Measurements from ENCODE around the gene OTULIN. TPM values are rescaled to one million over a fixed set of nuclear protein-coding genes. Genes with fewer than 3 reads are reported as not detected.
A peak's percentile ranks its signal among the peaks of the same experiment; 100 is the strongest.

OTULIN gene
- total RNA-seq, 2 donors from 2014 or later, result 20.1 to 22.2 TPM

GRCh38 chr5:14686517-14686916 lies 22.0 kb downstream of the OTULIN start:
- intact Hi-C loops (cut with DNase I), result loop anchor here in 1 of 2 donors (5.0 kb wide), 1 partner anchor 326 kb away; no protein-coding TSS in a partner anchor
- ATAC-seq, result no peak

DNA sequence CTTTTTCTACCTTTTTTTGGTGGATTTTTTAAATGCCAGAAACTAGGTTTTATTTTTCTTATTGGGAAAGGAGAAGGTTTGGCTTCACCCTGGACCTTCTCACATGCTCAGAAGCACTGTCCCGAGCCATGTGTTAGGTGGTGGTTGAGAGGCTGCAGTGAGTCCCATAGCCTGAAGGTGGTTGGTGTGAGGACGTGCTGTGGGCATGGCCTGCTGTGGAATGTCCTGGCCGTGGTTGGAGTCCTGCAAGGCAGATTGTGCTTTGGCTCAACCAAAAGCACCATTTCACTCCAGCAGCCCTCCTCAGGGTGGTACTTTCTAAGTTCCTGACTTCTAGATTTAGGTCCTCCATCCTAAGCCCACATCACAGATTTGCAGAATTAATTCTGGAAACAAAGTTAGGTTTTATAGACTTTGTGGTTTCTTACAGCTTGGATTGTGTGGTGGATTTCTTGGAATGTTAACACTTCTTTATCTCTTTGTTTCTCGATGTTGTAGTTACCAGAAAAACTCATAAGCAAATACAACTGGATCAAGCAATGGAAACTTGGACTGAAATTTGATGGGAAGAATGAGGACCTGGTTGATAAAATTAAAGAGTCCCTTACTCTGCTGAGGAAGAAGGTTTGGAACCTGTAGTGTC lies 22.6 kb downstream of the OTULIN start:
- intact Hi-C loops (cut with DNase I), result loop anchor here in 1 of 2 donors (5.0 kb wide), 1 partner anchor 325 kb away; no protein-coding TSS in a partner anchor
- ATAC-seq (peak; percentile 56 to 84), DNase-seq (no peak)

More at GRCh38 chr5:14686517-14686916, 22.0 kb downstream of the OTULIN start:
- DNase-seq, result no peak

GRCh38 chr5:14693070-14693469 lies 28.6 kb downstream of the OTULIN start:
- intact Hi-C loops (cut with DNase I), result no loop called here
- ATAC-seq (no peak), DNase-seq (no peak)

DNA sequence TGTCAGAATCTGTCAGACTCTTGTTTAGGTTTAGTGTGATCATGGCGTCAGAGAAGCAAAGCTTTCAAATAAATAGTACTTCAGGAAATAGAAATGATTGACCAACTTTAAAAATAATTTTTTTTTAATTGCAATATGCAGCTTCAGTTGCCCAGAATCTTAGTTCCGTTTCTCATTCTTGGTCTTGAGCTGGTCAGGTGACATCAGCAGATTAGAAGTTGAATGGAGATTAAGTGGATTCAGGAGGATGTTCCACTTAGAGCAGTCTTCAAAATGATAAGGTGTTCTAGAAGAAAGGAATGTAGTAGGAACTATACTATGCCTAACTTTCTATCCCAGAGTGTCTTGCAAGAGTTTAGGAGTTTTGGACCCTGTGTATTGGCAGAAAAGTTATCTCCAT lies 30.6 kb downstream of the OTULIN start:
- intact Hi-C loops (cut with DNase I), result no loop called here
- no peak for ATAC-seq
- no peak for DNase-seq

- ATAC-seq (no peak), DNase-seq (no peak)
- intact Hi-C loops (cut with DNase I), result no loop called here
Measured at GRCh38 chr5:14696057-14696456, 31.5 kb downstream of the OTULIN start.

GRCh38 chr5:14696851-14697250 lies 32.3 kb downstream of the OTULIN start:
- intact Hi-C loops (cut with DNase I), result no loop called here
- no peak for DNase-seq
- ATAC-seq, result no peak

- intact Hi-C loops (cut with DNase I), result no loop called here
- DNase-seq (no peak), ATAC-seq (peak; percentile 6 to 27)
Measured at GRCh38 chr5:14698495-14698894, 34.0 kb downstream of the OTULIN start.

DNA sequence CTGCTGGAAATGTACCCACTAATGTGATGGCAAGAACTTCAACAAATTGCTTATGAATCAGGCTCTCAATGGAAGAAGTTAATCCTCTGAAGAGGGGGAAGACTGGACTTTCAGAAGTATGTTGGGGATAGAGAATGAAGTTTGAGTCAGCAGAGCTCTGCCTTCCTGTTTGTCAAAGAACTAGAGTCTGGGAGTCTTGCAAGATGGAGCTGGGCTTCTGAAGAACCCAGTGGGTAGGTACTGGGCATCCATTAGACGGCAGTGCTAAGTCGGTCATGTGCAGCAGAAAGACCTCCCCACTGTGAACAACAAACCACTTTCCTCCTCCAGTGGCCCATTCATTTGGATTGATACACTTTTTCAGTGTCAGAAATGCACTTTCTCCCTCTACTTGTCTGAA lies 34.6 kb downstream of the OTULIN start:
- ATAC-seq, result no peak
- DNase-seq, result no peak
- intact Hi-C loops (cut with DNase I), result no loop called here

DNA sequence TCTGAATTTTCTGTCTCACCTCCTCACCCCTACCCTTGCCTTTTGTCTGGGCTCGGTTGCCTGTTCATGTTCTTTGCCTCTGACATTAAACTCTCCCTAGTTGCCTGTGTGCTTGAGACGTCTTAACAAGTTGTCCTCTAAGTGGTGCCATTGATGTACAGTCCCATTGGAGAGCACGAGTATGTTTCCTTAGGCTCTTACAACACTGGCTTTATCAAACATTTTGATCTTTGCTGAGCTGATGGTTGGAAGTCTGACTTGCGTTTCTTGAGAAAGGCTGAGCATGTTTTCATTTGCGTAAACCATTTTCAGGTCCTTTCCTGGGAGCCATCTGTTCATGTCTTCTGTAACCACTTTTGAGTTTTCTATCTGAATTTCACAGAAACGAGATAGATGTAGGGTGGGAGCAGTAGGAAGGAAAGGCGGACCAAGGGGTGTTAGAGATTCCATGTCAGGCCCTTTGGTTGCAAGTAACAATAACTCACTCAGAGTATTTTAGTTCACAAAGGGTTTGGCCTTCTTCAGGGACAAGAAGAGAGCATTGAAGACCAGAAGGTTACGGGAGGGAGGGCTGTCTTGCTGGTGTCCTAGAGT lies 35.4 kb downstream of the OTULIN start:
- DNase-seq (no peak), ATAC-seq (no peak)
- intact Hi-C loops (cut with DNase I), result no loop called here

DNA sequence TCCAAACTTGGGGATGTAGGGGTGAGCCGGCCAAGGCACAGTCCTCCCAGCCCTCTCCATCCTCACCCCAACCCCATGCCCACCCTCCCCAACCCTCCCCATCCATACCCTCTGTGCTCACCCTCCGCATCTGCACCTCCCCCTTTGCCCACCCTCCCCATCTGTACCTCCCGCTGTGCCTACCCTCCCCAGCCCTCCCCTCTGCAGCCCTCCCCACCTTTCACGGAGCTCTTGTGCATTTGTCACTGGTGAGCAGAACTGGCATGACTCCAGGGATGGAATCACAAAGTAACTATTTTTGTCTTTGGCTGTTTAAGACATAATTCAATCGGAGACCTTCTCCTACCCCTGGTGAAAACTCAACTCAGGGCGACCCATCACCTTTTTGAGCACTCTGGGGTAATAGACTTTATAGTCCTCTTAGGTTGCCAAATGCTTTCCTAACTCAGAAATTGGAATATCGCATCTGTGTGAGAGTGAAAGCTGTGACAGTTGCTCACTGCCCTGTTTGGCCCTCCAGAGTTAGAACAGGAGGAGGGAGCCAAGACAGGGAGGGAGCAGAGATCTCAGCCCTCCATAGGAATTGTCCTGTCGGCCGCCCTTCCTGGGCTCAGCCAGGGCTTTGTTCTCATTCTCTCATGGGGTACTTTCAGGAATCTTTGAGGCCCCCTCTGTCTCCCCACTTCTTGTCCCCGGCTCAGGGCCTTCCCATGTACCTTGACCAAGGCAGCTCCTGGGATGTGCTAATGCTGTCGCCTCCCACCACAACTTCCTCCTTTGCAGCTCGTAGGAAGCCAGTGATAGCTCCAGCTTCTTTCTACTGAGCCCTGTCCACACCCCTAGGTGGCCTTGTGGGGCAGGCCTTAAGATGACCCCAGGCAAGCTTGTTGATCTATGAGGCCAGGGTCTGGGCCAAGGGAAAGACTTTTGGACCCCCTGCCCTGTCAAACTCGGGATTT lies 36.2 kb downstream of the OTULIN start:
- ATAC-seq (peak; percentile 60 to 78), DNase-seq (no peak)
- intact Hi-C loops (cut with DNase I), result no loop called here

- ATAC-seq, result no peak
- intact Hi-C loops (cut with DNase I), result no loop called here
- DNase-seq, result no peak
Measured at GRCh38 chr5:14701556-14701955, 37.0 kb downstream of the OTULIN start.

GRCh38 chr5:14702238-14702839 lies 37.8 kb downstream of the OTULIN start:
- ATAC-seq, result no peak
- DNase-seq, result no peak
- intact Hi-C loops (cut with DNase I), result no loop called here

- ATAC-seq (no peak), DNase-seq (no peak)
- intact Hi-C loops (cut with DNase I), result no loop called here
Measured at GRCh38 chr5:14705556-14705955, 41.0 kb downstream of the OTULIN start.

GRCh38 chr5:14706615-14707021 lies 42.1 kb downstream of the OTULIN start:
- intact Hi-C loops (cut with DNase I), result no loop called here
- peak; percentile 10 to 48 for ATAC-seq
- no peak for DNase-seq

- ATAC-seq (no peak), DNase-seq (no peak)
- intact Hi-C loops (cut with DNase I), result no loop called here
Measured at GRCh38 chr5:14707811-14708390, 43.4 kb downstream of the OTULIN start.

GRCh38 chr5:14708551-14708950 lies 44.0 kb downstream of the OTULIN start:
- ATAC-seq (no peak), DNase-seq (no peak)
- intact Hi-C loops (cut with DNase I), result no loop called here

DNA sequence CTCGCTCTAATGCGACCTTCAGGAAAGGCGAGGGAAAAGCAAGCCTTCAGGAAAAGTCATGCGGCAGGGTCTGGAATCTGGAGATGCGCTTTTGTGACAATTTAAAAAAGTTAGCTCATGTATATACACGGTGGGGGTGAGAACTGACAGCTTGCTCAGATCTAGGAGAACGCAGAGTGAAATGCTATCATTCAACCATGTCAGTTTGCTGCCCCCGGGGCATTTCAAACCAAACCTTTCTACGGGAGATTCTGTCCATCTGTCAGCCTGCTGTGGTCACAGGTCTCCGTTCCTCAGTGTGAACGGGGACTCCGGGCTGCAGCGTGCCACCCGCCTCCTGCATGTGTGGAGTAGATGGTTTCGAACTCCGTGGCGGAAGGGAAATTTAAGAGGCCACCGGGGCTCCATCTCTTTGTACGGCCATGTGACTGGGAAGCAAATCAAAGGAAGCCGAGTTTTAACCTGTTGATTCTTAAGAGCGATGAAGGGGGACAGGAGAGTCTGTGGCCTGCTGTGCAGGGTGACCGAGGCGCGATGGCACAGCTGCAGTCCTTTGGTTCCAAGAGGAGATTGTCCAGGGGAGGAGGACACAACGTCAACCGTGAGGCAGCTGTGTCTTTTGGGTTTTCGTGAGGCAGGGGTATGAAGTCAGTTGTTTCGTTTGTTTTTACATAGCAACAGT lies 45.9 kb downstream of the OTULIN start:
- intact Hi-C loops (cut with DNase I), result no loop called here
- ATAC-seq (no peak), DNase-seq (no peak)

- intact Hi-C loops (cut with DNase I), result no loop called here
- ATAC-seq, result no peak
- no peak for DNase-seq
Measured at GRCh38 chr5:14712131-14712530, 47.6 kb downstream of the OTULIN start.

GRCh38 chr5:14712666-14713065 lies 48.1 kb downstream of the OTULIN start:
- intact Hi-C loops (cut with DNase I), result no loop called here
- DNase-seq (no peak), ATAC-seq (no peak)

Data from left cardiac atrium (tissue), 4 donors.